Body of pancreas (tissue), 4 donors: Measurements from ENCODE around the gene BANF2.

Experiments
- CTCF ChIP-seq, 7 experiments: fragments of 450-650 bp in 4 of 7; fragments of 200-600 bp in 3 of 7; sonication (generic) in 3 of 7; IDR thresholded peaks; one replicate each; pipeline ENCODE4 v1.5.1; 2016 to 2019; ENCODE audit warnings: antibody characterized with exemption in 7 of 7
- POLR2A ChIP-seq, 3 donors: fragments of 450-650 bp; IDR thresholded peaks; one replicate each; pipeline ENCODE4 v1.6.1; 2016; ENCODE audit warnings: antibody characterized with exemption in 3 of 3, mild to moderate bottlenecking in 2 of 3

DNA sequence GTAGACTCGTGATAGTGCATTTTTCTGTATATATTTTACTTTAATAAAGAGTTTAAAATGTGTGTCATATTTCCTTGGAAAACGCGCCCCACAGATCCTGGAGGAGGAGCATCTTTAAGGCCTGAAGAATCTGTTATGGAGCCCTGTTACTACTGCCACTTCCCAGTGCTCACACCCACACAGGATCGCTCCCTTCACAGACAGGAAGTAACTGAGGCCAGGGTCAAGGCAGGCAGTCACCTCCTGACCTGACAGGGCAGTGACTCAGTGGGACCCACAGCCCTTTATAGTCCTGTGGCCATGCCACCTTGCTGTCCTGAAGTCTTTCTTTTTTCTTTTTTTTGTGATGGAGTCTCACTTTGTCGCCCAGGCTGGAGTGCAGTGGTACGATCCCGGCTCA is 26.7 kb upstream of the BANF2 start:
- no peak for TF ChIP-seq CTCF (IDR thresholded peaks at IDR 0.05)
- no peak for TF ChIP-seq POLR2A (IDR thresholded peaks at IDR 0.05)
